ENCODE results near the gene AUTS2. TPM values are rescaled to one million over a fixed set of nuclear protein-coding genes. Genes with fewer than 3 reads are reported as not detected.

The AUTS2 gene
- total and polyA plus RNA-seq, 10 of the 15 experiments (the other 5 are each of a cell fraction or from before 2014, with no cell fraction given) = 6.4 to 55.6 (median 21.6) TPM

DNA sequence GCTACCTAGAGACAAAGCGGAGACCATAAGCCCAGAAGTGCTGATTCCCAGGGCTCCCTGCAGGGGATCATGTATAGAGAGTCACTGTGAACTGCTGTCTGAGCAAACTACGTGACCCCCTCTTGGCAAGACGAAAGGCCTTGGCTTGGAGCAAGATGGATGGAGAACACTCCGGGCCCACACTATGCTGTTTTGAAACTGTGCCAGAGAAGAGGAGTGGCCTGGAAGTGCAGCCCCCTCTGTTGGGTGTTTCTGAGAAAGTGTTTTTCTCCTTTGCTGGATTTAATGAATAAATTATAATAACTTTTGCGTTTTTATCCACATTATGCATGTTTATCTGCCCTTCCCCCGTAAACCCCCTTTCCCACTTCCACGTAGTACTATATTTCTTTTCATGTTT lies 894.4 kb downstream of the AUTS2 start (continued):
- TF ChIP-seq IRF4 (IDR thresholded peaks at IDR 0.05; ENCODE audit: low read depth, low read length) (no peak), EGR1 (IDR thresholded peaks at IDR 0.05; ENCODE audit: borderline replicate concordance in 1 of 2, low read depth in 2 of 2, low read length in 2 of 2) (no peak), JUND (IDR thresholded peaks at IDR 0.05; ENCODE audit: low read depth, low read length) (no peak), NFXL1 (IDR thresholded peaks at IDR 0.05; ENCODE audit: borderline replicate concordance) (no peak), PAX8 (IDR thresholded peaks at IDR 0.05) (no peak), WRNIP1 (IDR thresholded peaks at IDR 0.05; ENCODE audit: borderline replicate concordance, low read depth, low read length) (no peak), FOXK2 (IDR thresholded peaks at IDR 0.05) (no peak), MEF2B (IDR thresholded peaks at IDR 0.05; ENCODE audit: partially characterized antibody, poor library complexity, severe bottlenecking) (no peak)
- TF ChIP-seq, protein P1, sequence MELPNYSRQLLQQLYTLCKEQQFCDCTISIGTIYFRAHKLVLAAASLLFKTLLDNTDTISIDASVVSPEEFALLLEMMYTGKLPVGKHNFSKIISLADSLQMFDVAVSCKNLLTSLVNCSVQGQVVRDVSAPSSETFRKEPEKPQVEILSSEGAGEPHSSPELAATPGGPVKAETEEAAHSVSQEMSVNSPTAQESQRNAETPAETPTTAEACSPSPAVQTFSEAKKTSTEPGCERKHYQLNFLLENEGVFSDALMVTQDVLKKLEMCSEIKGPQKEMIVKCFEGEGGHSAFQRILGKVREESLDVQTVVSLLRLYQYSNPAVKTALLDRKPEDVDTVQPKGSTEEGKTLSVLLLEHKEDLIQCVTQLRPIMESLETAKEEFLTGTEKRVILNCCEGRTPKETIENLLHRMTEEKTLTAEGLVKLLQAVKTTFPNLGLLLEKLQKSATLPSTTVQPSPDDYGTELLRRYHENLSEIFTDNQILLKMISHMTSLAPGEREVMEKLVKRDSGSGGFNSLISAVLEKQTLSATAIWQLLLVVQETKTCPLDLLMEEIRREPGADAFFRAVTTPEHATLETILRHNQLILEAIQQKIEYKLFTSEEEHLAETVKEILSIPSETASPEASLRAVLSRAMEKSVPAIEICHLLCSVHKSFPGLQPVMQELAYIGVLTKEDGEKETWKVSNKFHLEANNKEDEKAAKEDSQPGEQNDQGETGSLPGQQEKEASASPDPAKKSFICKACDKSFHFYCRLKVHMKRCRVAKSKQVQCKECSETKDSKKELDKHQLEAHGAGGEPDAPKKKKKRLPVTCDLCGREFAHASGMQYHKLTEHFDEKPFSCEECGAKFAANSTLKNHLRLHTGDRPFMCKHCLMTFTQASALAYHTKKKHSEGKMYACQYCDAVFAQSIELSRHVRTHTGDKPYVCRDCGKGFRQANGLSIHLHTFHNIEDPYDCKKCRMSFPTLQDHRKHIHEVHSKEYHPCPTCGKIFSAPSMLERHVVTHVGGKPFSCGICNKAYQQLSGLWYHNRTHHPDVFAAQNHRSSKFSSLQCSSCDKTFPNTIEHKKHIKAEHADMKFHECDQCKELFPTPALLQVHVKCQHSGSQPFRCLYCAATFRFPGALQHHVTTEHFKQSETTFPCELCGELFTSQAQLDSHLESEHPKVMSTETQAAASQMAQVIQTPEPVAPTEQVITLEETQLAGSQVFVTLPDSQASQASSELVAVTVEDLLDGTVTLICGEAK (IDR thresholded peaks at IDR 0.05; ENCODE audit: borderline replicate concordance) = no peak
- TF ChIP-seq, protein P2, sequence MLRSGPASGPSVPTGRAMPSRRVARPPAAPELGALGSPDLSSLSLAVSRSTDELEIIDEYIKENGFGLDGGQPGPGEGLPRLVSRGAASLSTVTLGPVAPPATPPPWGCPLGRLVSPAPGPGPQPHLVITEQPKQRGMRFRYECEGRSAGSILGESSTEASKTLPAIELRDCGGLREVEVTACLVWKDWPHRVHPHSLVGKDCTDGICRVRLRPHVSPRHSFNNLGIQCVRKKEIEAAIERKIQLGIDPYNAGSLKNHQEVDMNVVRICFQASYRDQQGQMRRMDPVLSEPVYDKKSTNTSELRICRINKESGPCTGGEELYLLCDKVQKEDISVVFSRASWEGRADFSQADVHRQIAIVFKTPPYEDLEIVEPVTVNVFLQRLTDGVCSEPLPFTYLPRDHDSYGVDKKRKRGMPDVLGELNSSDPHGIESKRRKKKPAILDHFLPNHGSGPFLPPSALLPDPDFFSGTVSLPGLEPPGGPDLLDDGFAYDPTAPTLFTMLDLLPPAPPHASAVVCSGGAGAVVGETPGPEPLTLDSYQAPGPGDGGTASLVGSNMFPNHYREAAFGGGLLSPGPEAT (IDR thresholded peaks at IDR 0.05; ENCODE audit: low read depth) = no peak

Measured in GM12878 (cell line).